Globus pallidus (tissue), 1 donor: ENCODE data around the gene GNAI3.

Experiments used
- DNase-seq: peaks from one replicate; pipeline ENCODE4 v3.0.0-alpha.2; 2015; ENCODE audit warnings: low spot score

GNAI3 gene

GRCh38 chr1:109598655-109599054 lies 50.2 kb downstream of the GNAI3 start:
- DNase-seq = no peak

- DNase-seq = no peak
These were observed 54.8 kb downstream of the GNAI3 start for GRCh38 chr1:109603229-109603628.

- DNase-seq = no peak
These were observed 57.0 kb downstream of the GNAI3 start for GRCh38 chr1:109605381-109605780.

GRCh38 chr1:109609881-109610280 lies 61.5 kb downstream of the GNAI3 start:
- no peak for DNase-seq

GRCh38 chr1:109610609-109611307 lies 62.3 kb downstream of the GNAI3 start:
- DNase-seq = no peak

GRCh38 chr1:109611308-109611990 lies 63.0 kb downstream of the GNAI3 start:
- DNase-seq = no peak

GRCh38 chr1:109613361-109614147 lies 65.1 kb downstream of the GNAI3 start:
- no peak for DNase-seq

GRCh38 chr1:109615879-109616278 lies 67.5 kb downstream of the GNAI3 start:
- peak; percentile 66 for DNase-seq

GRCh38 chr1:109616391-109616790 lies 68.0 kb downstream of the GNAI3 start:
- DNase-seq = no peak

GRCh38 chr1:109617291-109617801 lies 68.9 kb downstream of the GNAI3 start:
- DNase-seq = no peak

GRCh38 chr1:109618661-109619575 lies 70.5 kb downstream of the GNAI3 start:
- DNase-seq = no peak

GRCh38 chr1:109619576-109620400 lies 71.4 kb downstream of the GNAI3 start, which contains the start of the genes AMPD2 and GNAT2:
AMPD2 (plus strand) TSS chr1:109619837; CDS start chr1:109621176, 1,339 bp downstream.
GNAT2 (minus strand) TSS chr1:109619616; CDS start chr1:109612870, 6,746 bp downstream.
- DNase-seq = peak; percentile 49

- DNase-seq = peak; percentile 41
These were observed 72.0 kb downstream of the GNAI3 start for GRCh38 chr1:109620401-109620791.

GRCh38 chr1:109620841-109621286 lies 72.4 kb downstream of the GNAI3 start:
- DNase-seq = peak; percentile 85

- DNase-seq = no peak
These were observed 73.1 kb downstream of the GNAI3 start for GRCh38 chr1:109621379-109622136.

GRCh38 chr1:109622137-109622892 lies 73.9 kb downstream of the GNAI3 start:
- no peak for DNase-seq

- DNase-seq = no peak
These were observed 74.5 kb downstream of the GNAI3 start for GRCh38 chr1:109622895-109623294.

GRCh38 chr1:109623601-109624161 lies 75.3 kb downstream of the GNAI3 start:
- DNase-seq = peak; percentile 52
